22Rv1 (cell line): Measurements from ENCODE around the gene HSPA12A.

Experiments
- H3K27ac ChIP-seq: fragments of 450-650 bp; 2 replicates; pipeline ENCODE4 v1.5.1; 2017
- ZFX ChIP-seq: fragments of 450-650 bp; IDR thresholded peaks from 2 replicates; pipeline ENCODE4 v1.6.1; 2017; ENCODE audit warnings: antibody characterized with exemption, borderline replicate concordance
- TF ChIP-seq, protein P1 (sequence below): fragments of 450-650 bp; IDR thresholded peaks from 2 replicates; pipeline ENCODE4 v1.5.1; 2017; ENCODE audit warnings: mild to moderate bottlenecking

Gene HSPA12A

DNA sequence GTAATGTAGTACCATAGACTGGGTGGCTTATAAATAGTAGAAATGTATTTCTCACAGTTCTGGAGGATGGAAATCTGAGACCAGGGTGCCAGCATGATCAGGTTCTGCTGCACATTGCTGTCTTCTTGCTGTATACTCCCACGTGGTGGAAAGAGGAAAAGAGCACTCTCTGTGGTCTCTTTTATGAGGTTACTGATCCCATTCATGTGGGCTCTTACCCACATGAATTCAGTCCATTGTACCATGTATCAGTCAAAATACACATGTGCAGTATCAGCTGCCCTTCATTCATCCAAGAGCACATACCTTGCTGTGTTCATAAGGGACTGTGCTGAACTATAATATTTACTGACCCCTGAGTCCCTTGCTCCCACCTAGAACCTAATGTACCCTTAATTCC lies 104.5 kb downstream of the HSPA12A start:
- no peak overlapping the region for H3K27ac ChIP-seq
- TF ChIP-seq, protein P1, sequence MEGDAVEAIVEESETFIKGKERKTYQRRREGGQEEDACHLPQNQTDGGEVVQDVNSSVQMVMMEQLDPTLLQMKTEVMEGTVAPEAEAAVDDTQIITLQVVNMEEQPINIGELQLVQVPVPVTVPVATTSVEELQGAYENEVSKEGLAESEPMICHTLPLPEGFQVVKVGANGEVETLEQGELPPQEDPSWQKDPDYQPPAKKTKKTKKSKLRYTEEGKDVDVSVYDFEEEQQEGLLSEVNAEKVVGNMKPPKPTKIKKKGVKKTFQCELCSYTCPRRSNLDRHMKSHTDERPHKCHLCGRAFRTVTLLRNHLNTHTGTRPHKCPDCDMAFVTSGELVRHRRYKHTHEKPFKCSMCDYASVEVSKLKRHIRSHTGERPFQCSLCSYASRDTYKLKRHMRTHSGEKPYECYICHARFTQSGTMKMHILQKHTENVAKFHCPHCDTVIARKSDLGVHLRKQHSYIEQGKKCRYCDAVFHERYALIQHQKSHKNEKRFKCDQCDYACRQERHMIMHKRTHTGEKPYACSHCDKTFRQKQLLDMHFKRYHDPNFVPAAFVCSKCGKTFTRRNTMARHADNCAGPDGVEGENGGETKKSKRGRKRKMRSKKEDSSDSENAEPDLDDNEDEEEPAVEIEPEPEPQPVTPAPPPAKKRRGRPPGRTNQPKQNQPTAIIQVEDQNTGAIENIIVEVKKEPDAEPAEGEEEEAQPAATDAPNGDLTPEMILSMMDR, result no peak
- no peak for TF ChIP-seq ZFX

DNA sequence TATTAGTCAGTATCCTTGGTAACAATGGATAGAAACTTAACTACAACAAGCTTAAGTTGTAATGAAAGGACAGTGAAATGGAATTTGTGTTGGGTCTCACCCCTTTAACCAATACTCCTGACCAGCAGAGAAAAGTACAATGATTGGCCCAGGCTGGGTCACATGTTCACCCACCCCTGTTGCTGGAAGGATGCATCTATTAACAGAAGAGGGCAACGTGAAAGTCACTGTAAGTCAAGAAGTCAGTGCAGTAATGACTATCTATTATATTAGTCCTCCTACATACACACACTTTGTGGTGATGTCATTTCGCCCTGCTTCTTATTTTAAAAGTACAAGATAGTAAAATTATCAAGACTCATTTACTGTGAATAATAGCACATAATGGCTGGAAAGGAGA lies 105.4 kb downstream of the HSPA12A start:
- TF ChIP-seq ZFX, result no peak

DNA sequence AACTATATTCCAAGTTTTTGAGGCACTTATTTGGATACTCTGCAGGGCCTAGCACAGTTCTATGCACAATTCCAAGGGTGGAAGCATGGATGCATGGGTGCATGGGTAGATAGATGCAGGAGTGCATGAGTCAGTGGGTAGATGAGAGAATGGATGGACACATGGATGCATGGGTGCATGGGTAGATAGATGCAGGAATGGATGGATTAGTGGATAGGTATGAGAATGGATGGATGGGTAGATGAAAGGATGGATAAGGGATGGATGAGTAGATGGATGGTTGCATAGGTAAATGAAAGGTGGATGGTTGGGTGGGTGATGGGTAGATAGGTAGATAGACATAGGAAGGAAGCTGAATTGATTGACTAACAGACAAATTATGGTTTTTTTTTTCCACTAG lies 106.0 kb downstream of the HSPA12A start:
- no peak overlapping the region for H3K27ac ChIP-seq
- no peak for TF ChIP-seq ZFX
- TF ChIP-seq, protein P1, result no peak

More for the DNA sequence above, 105.4 kb downstream of the HSPA12A start:
- no peak overlapping the region for H3K27ac ChIP-seq

DNA sequence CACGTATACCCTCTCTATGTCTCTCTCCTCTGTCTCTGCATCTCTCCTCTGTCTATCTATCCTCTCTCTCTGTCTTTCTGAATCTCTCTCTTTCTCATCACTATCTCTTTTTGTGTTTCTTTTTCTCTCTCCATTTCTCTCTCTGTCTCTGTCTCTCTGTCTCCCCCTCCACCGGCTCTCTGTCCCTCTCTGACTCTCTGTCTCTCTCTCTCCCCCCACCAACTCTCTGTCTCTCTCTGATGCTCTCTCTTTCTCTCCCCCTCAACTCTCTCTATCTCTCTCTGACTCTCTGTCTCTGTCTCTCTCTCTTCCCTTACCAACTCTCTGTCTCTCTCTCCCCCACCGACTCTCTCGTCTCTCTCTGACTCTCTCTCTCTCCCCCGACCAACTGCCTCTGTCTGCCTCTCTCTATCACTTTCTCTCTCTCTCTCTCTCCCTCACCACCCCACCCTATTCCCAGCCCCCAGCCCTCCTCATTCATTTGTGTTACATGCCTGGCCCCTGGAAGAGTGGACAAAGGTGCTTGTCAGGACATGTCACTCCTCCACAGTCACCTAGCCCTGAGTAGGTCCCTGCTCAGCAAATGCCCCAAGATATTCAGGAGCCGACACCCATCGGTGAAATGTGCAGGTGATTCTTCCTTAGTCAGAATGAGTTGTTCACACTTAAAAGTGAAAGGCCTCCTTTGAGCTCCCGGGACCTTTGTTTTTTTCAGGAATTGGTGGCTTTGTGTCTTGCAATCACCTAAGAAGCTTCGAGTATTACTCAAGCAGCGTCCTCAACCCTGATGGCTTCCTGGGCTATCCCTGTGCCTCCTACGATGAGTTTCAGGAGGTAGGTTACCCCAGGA lies 108.0 kb downstream of the HSPA12A start:
- H3K27ac ChIP-seq, result no peak overlapping the region
- no peak for TF ChIP-seq ZFX

DNA sequence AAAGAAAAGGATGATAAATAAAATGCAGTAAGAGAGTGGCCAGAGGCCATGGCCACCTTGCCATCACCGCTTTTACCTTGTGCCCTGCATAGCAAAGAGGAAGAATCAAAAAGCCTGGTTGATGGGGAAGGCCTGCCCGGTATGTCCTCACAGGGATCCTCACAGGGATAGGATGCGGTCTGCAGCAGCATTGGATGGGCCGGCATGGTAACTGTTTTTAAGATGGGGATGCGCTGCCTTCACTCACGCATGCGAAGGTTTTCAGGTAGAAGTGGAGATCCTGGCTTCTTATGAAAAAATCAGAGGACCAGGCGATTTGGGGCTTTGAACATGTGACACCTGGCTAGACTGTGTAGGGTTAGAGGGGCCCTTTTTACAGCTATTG lies 109.2 kb downstream of the HSPA12A start:
- TF ChIP-seq ZFX, result no peak
- TF ChIP-seq, protein P1, result no peak
- no peak overlapping the region for H3K27ac ChIP-seq

DNA sequence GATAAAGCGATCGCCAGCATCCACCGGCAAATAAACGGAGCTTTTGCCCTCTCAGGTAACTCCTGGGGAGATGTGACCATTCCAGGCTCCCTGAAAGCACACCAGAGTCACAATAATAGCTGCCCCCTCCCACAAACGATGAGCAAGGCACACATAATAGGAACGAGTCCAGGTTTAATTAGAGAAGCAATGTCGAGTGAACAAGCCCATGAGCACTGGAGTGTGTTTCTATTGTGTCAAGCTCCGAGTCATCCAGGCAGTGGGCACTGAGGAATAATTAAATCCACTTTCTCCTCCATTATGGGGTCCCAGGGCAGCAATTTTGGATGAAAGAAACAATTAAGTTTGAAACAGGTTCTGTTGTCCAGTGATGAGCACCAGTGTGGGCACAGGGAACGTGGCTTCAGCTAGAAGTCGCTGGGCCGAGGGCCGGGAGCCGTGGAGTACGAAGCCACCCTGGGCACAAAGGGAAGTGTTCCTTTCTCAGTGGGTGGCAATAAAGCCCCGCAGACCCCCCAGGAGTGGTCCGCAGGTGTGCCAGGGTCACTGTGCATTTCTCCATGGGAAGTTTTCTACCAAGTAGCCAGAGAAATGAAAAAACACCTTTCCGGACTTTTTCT lies 109.7 kb downstream of the HSPA12A start:
- TF ChIP-seq, protein P1, result no peak
- TF ChIP-seq ZFX, result no peak
- H3K27ac ChIP-seq, result no peak overlapping the region

DNA sequence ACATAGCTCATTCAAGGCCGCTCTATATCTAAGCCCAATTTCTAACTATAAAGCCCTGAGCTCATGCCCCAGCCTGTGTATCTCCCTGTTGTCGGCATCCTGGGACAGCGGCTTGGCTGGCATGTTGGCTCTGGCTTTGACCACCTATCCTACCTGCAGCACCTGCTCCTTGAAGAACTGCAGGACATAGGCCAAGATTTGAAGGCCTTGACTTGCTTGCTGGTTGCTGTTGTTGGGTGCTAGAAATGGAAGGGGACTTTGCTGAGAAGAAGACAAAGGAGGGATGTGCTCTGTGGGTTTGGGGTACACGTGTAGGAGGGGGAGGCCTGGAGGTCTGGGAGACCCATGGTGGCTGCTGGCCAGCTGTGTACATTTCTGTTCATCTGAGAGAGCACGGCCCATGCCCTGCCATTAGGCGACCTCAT lies 110.5 kb downstream of the HSPA12A start:
- no peak for TF ChIP-seq ZFX
- TF ChIP-seq, protein P1, result no peak

DNA sequence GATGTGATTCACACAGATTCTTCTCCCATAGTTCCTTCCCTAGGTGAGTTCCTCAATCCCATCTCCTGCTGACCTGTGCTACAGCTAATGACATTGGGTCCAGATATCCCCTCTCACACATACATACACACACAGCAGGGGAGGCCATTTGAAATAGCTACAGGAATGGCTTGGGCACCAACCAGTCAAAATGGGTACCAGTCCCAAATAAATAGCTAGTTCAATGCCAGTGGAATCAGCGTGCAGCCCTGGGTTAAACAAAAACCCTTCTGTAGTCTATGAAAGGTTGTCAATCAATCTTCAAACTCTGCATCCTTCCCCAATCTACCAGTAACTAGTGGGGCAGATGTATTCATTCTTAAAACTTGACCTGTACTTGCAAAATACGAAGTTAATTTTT lies 112.3 kb downstream of the HSPA12A start:
- TF ChIP-seq, protein P1, result no peak
- TF ChIP-seq ZFX, result no peak
- H3K27ac ChIP-seq, result no peak overlapping the region

More for the DNA sequence above, 110.5 kb downstream of the HSPA12A start:
- no peak overlapping the region for H3K27ac ChIP-seq
